Colonic mucosa (tissue), 4 donors: ENCODE results near the gene TMEM95. TPM values are rescaled to one million over a fixed set of nuclear protein-coding genes. Genes with fewer than 3 reads are reported as not detected.
A peak's percentile ranks its signal among the peaks of the same experiment; 100 is the strongest.
"Not testable (repeated sequence)": the region's sequence is repeated elsewhere in the genome, so short reads cannot be mapped to it uniquely, and the experiment has no call there.

Experiments
- DNase-seq: peaks from one replicate; pipeline ENCODE4 v3.0.0-alpha.2; 2020
- H3K27ac ChIP-seq: fragments of 200-600 bp; one replicate; pipeline ENCODE4 v1.8.0; 2021
- H3K27me3 ChIP-seq: fragments of 200-600 bp; one replicate; pipeline ENCODE4 v1.8.0; 2021
- H3K36me3 ChIP-seq: fragments of 200-600 bp; one replicate; pipeline ENCODE4 v1.8.0; 2021
- H3K4me1 ChIP-seq: fragments of 200-600 bp; one replicate; pipeline ENCODE4 v1.8.0; 2021; ENCODE audit warnings: mild to moderate bottlenecking
- H3K4me3 ChIP-seq: fragments of 200-600 bp; one replicate; pipeline ENCODE4 v1.8.0; 2021
- H3K9ac ChIP-seq, 2 donors: one replicate each; pipeline ENCODE4 v1.7.0; 2013; ENCODE audit warnings: control low read depth in 2 of 2, low read depth in 2 of 2, low read length in 2 of 2
- H3K9me3 ChIP-seq: fragments of 200-600 bp; one replicate; pipeline ENCODE4 v1.8.0; 2021
- CTCF ChIP-seq: fragments of 200-600 bp; IDR thresholded peaks from one replicate; pipeline ENCODE4 v1.8.0; 2022; ENCODE audit warnings: antibody characterized with exemption, mild to moderate bottlenecking
- intact Hi-C: fragments of 100-400 bp; cut with DNase I; formaldehyde crosslinking; loops from one replicate; pipeline ENCODE4 v1.14.1; 2022
- total RNA-seq, 2 donors: library from RNA; stranded (reverse); fragmentation: NEBNext Ultra II Directional in 1 of 2; extraction: Animal tissue kit (Norgen Biotek cat#: 25700) in 1 of 2; gene quantifications; one replicate each; pipeline ENCODE4 v1.2.1, GENCODE V29; 2021
- donor health status: healthy.
- donor health status: DM: no; HTN: no; CAD: no.
- donor health status: DM: no; HTN: no; CAD: no.

The TMEM95 gene
- total RNA-seq, 2 donors from 2014 or later: not detected

DNA sequence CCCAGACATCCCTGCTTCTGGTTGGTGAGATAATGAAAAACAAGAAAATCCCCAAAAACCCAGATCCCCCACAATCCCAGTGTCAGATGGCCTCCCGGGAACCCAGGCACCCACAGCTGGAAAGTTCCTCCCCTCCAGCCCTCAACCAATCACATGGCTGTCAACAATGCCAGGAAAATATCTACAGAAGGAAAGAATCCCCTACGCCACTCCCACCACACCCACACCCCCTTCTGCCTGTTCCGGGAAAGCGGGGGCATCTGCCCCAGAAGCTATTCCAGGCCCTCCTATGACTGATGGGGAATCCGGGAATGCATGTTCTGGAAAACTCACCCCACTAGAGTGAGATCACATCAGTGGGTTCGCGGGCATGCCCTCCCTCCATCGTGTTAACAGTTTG is 1.8 kb downstream of the TMEM95 start:
- no peak for DNase-seq
- Histone ChIP-seq H3K4me3 (no peak overlapping the region), H3K9ac (peak overlapping the region; percentile 2 to 43), H3K27me3 (no peaks in the 10 kb centered on the region), H3K9me3 (no peaks in the 10 kb centered on the region), H3K27ac (peak overlapping the region; percentile 47), H3K4me1 (peaks cover 11% of the 10 kb centered on the region), H3K36me3 (no peaks in the 10 kb centered on the region)
- TF ChIP-seq CTCF: no peak
- intact Hi-C loops: loop anchor here (5.0 to 10.0 kb wide), 3 partner anchors 81 to 208 kb away; partner anchors contain the start of genes FGF11, SENP3 and TMEM102

DNA sequence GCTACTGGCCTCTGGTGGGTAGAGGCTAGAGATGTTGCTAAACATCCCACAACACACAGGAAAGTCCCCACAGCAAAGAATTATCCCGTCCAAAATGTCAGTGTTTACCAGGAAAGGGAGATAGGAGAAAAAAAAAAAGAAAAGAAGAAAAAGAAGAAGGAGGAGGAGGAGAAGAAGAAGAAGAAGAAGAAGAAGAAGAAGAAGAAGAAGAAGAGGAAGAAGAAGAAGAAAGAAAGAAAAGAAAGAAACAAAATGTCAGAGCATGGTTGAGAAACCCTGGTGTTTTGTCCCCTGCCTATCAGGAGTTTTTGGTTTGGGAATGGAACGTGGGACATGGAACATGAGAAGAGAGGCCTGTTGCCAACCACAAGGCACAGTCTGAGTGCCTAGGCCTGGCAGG is 2.4 kb downstream of the TMEM95 start:
- peak overlapping the region; percentile 41 for H3K27ac ChIP-seq
- H3K4me3 ChIP-seq: no peak overlapping the region
- H3K27me3 ChIP-seq: no peaks in the 10 kb centered on the region
- peak overlapping the region in 1 of 2 donors; percentile 12 for H3K9ac ChIP-seq
- no peaks in the 10 kb centered on the region for H3K36me3 ChIP-seq
- no peak for TF ChIP-seq CTCF
- intact Hi-C loops: loop anchor here (5.0 to 10.0 kb wide), 3 partner anchors 80 to 207 kb away; partner anchors contain the start of genes FGF11, SENP3 and TMEM102
- no peak for DNase-seq
- peaks cover 11% of the 10 kb centered on the region for H3K4me1 ChIP-seq
- H3K9me3 ChIP-seq: no peaks in the 10 kb centered on the region

GRCh38 chr17:7361906-7362305 is 7.0 kb downstream of the TMEM95 start:
- intact Hi-C loops: no loop called here
- no peak overlapping the region for H3K4me3 ChIP-seq
- H3K4me1 ChIP-seq: no peaks in the 10 kb centered on the region
- DNase-seq: no peak
- H3K27me3 ChIP-seq: no peaks in the 10 kb centered on the region
- no peak overlapping the region for H3K9ac ChIP-seq
- no peak for TF ChIP-seq CTCF
- H3K9me3 ChIP-seq: no peaks in the 10 kb centered on the region
- H3K36me3 ChIP-seq: no peaks in the 10 kb centered on the region
- H3K27ac ChIP-seq: no peak overlapping the region

GRCh38 chr17:7363311-7363710 is 8.4 kb downstream of the TMEM95 start:
- no peak for DNase-seq
- no peaks in the 10 kb centered on the region for H3K9me3 ChIP-seq
- H3K9ac ChIP-seq: no peak overlapping the region
- no peak overlapping the region for H3K4me3 ChIP-seq
- intact Hi-C loops: no loop called here
- H3K27me3 ChIP-seq: no peaks in the 10 kb centered on the region
- H3K36me3 ChIP-seq: no peaks in the 10 kb centered on the region
- no peak overlapping the region for H3K27ac ChIP-seq
- H3K4me1 ChIP-seq: no peaks in the 10 kb centered on the region
- no peak for TF ChIP-seq CTCF

- H3K4me3 ChIP-seq, H3K9ac ChIP-seq, H3K27me3 ChIP-seq, H3K9me3 ChIP-seq, H3K36me3 ChIP-seq, H3K27ac ChIP-seq, H3K4me1 ChIP-seq, intact Hi-C loops, DNase-seq: not testable (repeated sequence)
These were observed 11.0 kb downstream of the TMEM95 start for GRCh38 chr17:7365963-7366362.

- Histone ChIP-seq H3K4me1 (no peaks in the 10 kb centered on the region), H3K9ac (no peak overlapping the region), H3K9me3 (no peaks in the 10 kb centered on the region), H3K36me3 (no peaks in the 10 kb centered on the region), H3K27ac (no peak overlapping the region), H3K4me3 (no peak overlapping the region), H3K27me3 (no peaks in the 10 kb centered on the region)
- no peak for DNase-seq
- intact Hi-C loops: no loop called here
- no peak for TF ChIP-seq CTCF
These were observed 12.1 kb downstream of the TMEM95 start for GRCh38 chr17:7367083-7367482.
